ENCODE results near the gene SCUBE2.
"Not testable (repeated sequence)": the region's sequence is repeated elsewhere in the genome, so short reads cannot be mapped to it uniquely, and the experiment has no call there.

The SCUBE2 gene

DNA sequence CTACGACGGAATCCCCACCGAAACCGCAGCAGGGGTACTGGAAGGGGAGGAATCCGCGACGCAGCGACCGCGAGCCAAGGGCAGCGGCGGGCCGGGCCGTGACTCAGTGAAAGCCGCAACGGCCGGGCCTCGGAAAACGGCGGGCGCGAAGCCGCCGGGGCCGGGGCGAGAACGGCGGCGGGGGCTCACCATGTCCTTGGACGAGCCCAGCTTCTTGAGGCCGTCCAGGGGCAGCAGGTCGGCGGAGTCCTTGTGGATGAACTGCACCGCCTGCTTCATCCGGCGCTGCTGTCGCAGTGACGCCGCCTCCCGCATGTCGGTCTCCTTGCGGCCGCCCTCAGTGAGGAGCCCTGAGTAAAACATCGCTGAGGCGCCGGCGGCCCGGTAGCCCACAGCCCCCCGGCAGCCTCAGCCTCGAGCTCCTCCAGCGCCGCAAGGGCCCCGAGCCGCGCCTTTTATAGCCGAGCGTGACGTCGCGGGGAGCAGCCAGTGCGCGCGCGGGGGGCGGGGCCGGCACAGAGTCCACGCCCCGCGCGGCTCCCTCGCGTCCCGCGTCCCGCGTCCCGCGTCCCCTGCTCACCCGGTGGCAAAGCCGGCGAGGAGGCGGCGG, 87.7 kb downstream of the SCUBE2 start, which contains the start of gene NRIP3:
NRIP3 (minus strand) TSS at position 429 of the 610 bp plus-strand sequence; CDS start at position 363, 66 bp downstream.
- peak; percentile 83 to 86 for DNase-seq

DNA sequence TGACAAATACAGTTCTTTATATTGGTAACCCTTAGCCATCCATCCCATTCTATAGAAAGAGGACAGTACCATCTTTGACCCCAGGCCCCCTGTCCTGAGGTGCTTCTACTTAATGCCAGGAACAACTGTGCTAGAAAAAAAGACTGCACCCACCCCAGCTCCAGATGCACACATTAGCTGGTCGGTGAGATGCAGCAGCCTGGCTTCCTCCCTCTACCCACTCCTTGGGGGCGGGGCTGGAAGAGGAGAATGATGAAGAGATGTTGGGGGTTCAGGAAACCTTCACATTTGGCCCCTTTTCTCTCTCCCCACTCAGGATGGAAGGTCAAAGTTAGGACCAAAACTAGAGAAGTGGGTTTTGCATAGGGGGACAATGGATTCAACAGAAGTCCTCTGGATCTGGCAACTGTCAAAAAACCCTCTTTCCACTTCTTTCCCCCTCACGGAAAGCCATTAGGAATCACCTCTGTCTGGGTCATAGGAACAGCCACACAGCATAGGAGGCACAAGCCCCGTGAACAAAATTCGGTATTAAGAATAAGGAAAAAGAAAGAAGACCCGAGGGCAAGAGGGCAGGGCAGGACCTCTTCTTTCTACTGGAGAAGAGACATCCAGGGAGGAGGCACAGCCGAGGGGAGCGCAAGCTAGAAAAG, 88.4 kb downstream of the SCUBE2 start:
- DNase-seq: peak in 1 of 2 donors; percentile 4

DNA sequence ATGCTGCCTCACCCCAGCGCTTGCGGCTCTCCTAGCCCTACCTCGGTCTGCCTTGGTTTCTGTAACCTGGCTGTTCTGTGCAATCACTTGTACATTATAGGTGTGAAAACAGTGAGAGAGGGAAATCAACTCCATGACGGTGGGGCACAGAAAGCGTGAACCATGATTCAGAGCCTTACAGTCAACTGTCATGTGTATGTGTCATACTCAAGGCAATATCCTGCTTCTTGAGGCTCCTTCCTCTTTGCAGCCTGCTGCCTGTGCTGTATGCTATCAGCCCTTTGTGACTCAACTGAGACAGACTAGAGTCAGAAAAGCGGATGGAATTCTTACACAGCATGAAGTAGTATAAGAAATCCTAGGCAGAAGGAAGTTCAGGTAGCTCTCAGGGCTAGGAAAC, 89.7 kb downstream of the SCUBE2 start:
- peak in 1 of 2 donors; percentile 62 for DNase-seq

DNA sequence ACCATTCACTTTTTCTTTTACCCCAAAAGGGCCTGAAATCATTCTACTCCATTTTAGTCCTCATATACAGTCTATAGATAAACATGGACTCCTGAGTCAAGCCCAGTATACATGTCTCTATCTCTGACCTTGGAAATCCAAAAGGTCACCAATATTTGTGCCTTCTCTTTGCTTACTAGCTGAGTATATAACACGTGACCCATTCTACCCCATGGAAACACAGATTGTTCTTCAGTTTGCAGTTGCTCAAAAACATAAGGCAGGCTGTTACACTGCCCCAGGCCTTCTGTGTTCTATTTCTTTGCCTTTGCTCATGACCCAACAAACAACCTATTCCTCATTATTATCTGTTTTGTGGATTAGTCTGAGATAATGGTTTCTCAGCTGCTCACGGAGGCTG, 93.4 kb downstream of the SCUBE2 start:
- no peak for DNase-seq

DNA sequence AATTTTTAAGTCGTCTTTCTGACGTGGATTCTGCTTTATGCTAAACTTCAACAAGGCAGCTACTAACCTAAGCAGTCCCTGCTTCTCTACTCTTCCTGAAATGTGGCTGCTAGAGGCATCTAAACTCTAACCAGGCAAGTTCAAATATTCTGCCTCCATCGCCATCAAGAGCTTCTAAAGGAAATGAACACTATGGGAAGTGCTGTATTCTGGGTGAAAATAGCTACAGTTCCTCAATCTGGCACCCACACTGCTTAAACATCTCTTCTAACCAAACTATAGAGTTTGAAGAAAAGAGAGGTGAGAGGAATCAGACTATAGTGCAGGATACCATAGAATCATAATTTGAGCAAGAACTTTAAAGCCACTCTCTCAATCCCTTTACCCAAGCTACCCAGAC, 93.9 kb downstream of the SCUBE2 start:
- DNase-seq: no peak

DNA sequence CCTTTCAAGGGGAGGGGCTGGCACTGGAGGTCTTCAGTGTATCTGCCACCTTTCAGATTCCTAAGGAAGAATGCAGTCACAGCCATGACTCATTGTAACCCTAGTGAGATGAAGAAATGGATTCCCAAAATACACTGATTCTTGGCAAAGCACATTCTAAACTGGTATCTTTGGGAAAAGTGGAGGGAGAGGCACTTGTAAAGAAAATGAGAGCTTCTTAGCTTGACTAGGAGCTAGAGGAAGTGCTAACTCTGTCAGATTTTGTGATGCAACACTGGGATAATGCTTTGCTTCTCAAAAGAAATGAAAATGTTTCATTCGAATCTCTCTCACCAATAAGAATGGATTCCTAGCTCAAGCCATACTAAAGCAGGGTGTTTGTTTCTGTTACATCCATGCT, 101.9 kb downstream of the SCUBE2 start:
- no peak for DNase-seq

DNA sequence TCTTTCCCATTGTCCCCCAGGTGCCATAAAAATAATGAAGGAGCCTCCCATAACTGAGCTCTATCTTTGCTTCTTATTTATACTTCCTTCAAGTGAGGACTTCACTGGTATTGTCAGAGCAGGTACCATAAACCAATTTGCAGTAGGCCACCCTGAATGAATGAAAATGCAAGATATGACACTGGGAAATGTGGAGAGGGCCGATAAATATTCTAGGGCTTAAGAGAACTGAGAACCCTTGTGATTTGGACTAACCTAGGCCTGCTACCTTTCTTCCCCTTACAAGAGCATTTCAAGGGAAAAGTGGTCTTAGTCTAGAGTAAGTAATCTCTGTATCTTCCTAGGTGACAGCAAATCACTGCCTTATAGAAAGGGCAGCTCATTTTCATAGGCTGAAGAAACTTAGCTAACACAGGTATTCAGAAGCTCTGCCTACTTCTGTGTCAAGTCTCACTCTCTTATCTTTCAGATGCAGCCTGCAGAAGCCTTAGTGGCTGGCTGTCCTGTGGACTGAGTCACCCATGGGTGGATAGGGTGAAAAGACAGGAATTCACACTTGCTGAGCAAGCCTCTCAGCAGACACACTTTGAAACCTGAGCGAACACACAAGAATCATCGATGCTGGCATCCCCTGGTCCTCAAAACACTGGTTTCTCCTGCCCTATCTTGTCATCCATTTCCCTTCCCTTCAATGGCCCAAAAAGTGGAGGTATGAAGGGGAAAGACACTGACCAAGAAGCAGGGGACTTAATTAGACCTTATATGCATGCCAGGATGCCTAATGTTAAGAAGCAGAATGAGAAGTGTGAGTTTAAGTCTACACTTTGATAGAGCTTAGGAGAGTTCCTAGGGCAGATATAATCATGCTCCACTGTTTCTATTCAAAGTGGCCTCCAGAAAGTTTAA, 102.8 kb downstream of the SCUBE2 start:
- DNase-seq: no peak

DNA sequence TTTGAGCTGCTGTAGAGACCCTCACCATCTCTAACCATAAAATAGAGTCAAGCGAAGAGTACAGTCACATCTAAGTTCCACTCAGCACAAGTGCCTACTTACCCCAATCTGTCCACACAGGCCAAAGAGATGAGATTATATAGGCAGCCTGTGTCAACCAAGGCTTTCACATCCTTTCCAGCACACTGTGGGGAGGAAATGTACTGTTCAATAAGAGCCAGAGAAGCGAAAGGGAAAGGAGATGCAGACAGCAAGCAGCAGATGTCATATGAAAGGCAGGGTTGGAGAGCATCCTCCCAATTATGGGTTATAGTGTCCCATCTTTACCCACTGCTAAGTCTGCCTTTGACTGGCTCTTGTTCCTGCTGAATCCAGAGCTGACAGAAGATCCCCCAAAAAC, 104.0 kb downstream of the SCUBE2 start:
- no peak for DNase-seq

DNA sequence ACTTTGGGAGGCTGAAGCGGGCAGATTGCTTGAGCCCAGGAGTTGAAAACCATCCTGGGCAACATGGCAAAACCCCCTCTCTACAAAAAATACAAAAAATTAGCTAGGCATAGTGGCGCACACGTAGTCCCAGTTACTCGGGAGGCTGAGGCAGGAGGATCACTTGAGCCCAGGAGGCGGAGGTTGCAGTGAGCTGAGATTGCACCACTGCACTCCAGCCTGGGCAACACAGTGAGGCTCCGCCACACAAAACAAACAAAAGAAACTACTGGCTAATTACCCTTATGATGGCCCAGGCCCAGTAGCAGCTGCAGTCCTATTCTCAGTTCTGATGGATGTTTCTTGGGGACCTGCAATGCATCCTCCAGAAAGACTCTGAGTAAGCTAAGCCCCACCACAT, 104.6 kb downstream of the SCUBE2 start:
- DNase-seq: not testable (repeated sequence)

DNA sequence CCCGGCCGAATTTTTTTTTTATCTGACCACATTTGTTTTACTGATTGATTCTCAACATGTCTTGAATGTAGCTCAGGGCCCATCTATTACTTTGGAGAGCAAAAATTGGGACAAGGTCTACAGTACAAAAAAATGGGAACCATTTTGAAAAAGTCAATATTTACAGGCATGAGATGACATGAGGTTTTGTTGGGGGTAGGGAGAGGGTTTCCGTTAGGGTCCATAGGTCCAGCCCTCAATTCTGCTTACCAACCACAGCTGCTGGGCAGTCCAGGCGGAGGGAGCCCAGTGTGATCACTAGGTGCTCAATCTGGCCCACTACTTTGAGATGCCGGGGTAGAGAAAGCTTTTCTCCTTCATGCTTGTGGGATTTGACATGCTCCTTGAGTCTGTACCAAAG, 105.9 kb downstream of the SCUBE2 start:
- no peak for DNase-seq

DNA sequence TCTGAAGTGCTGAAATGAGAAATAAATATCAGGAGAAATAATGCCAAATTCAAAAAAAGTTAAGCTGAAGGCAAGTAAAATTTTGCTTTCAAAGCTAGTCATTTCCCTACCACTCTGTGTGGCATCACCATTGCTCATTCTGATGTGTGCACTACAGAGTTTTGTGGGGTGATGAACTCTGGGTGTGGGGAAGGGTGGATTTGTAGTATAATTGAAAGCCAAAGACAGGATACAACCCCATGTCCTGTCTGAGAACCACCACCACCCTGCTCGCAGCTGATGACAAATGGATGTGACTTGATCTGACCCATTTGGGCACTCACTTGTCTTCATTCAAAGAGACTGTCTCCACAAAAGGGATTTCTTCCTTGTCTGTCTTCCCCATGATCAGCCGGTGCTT, 107.8 kb downstream of the SCUBE2 start:
- no peak for DNase-seq

DNA sequence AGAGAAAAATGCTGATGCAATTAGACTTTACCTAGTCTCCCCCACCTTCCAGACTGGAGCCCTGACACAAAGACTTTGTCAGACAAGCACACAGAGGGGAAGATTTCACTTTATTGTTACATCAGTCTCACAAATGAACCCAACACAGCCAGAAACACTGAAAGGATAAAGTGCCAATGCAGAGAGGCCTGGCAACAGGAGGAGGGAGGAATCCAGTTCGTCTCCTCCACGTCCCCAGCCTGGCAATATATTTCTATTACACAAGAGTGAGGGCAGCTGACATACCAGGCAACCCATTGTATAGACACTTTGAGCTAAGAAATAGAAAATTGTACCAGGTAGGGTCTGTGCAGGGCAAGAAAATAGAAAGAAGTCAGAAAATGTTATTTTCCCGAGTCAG, 110.9 kb downstream of the SCUBE2 start:
- DNase-seq: no peak

DNA sequence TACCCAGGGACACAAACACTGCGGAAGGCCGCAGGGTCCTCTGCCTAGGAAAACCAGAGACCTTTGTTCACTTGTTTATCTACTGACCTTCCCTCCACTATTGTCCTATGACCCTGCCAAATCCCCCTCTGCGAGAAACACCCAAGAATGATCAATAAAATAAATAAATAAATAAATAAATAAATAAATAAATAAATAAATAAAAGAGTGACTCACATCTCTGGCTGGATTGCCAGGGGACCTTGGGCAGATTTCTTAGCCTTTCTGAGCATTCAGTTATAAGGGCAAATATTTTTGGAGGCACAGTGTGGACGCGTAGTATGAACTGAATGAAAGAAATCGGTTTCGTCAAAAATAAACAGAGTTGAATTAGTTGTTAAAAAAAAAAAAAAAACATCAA, 112.0 kb downstream of the SCUBE2 start:
- DNase-seq: not testable (repeated sequence)

DNA sequence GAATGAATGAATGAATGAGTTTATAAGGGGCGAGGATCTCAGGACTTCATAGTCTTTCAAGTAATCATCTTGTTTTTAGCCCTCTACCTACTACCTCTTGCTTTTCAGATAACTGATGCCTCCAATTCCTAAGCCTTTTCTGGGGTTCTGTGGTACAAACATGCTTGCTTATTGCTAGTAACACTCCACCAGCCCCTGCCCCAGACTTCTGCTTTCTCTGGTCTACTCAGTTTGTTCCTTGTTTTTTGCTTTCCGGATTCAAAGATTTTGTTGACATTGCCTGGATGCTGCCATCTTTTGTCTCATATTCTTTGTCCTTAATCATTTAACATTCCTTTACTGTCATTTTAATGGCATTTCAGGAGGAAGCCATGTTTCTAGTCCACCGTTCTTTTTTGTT, 118.3 kb downstream of the SCUBE2 start:
- DNase-seq: no peak

DNA sequence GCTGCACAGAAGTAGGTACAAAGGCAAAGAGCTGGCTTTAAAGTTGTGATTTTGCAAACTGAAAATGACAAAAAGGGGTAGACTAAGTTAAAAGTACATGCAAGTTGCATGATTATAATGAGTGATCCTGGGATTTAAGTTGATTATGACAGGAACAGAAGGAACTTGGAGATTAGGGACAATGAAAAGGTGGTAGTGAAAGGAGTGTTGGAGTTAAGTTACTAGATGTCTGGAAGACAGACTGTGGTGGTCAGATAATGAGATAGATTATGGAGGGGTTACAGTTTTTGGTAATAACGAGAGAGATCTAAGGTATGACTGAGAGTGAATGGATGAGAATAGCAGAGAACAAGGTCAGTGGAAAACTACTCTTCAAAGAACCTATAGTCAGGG, 119.5 kb downstream of the SCUBE2 start:
- no peak for DNase-seq

DNA sequence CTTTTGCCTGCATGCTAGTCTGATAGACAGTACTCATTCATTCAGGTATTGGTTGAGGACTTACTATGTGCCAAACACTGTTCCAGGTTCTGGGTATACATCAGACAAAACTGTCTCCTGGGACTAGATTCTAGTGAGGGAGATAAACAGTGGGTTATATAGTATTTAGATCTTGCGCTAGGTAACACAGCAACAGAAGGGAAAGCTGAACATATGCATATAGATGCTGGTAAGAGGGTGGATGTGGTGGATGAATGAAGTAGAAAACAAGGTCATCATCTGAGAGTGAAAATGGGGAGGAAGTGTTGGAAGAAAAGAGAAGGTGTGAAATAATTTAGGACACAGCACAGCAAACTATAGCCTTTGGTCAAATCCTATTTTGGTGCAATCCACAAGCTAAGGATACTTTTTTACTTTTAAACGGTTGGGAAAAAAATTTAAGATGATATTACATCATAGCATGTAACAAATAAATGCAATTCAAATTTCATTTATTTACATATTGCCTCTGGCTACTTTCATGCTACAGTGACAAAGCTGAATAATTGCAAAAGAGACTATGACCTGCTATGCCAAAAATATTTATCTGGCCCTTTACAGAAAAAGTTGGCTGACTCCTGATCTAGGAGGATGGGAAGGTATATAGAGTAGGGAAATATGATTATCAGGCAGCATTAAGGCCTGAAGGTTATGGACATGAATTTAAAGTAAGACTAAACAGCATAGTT, 120.0 kb downstream of the SCUBE2 start:
- no peak for DNase-seq

Measured in CD4-positive, alpha-beta T cell treated with Interleukin-1 beta for 1 hour (primary cell).